Liver (tissue), 3 donors: Measurements from ENCODE around the gene EIPR1.

Source experiments
- EGR1 ChIP-seq, 2 donors: IDR thresholded peaks; 2 replicates each; pipeline ENCODE4 v1.6.1; 2016 to 2018; ENCODE audit warnings: antibody characterized with exemption in 2 of 2, low read depth in 2 of 2
- GABPA ChIP-seq, 2 donors: IDR thresholded peaks in 1 of 2; conservative IDR thresholded peaks in 1 of 2; 2 replicates each; pipeline ENCODE4 v1.6.1; 2016; ENCODE audit warnings: antibody characterized with exemption in 2 of 2, mild to moderate bottlenecking in 1 of 2, moderate library complexity in 1 of 2
- RAD21 ChIP-seq, 2 donors: IDR thresholded peaks; 2 replicates each; pipeline ENCODE4 v1.6.1; 2016; ENCODE audit warnings: antibody characterized with exemption in 2 of 2, mild to moderate bottlenecking in 2 of 2
- TF ChIP-seq, protein P1 (sequence below): fragments of 150-350 bp; IDR thresholded peaks from 2 replicates; pipeline ENCODE4 v1.5.1; 2017; ENCODE audit warnings: improper control_type of control experiment, low read depth, low read length; ENCODE audit not compliant: missing input control
- TF ChIP-seq, protein P2 (sequence below): IDR thresholded peaks from 2 replicates; pipeline ENCODE4 v1.6.1; 2016; ENCODE audit warnings: antibody characterized with exemption
- TF ChIP-seq, protein P3 (sequence below): IDR thresholded peaks from 2 replicates; pipeline ENCODE4 v1.6.1; 2016; ENCODE audit warnings: antibody characterized with exemption
- donor health status: healthy.
- donor health status: healthy.

DNA sequence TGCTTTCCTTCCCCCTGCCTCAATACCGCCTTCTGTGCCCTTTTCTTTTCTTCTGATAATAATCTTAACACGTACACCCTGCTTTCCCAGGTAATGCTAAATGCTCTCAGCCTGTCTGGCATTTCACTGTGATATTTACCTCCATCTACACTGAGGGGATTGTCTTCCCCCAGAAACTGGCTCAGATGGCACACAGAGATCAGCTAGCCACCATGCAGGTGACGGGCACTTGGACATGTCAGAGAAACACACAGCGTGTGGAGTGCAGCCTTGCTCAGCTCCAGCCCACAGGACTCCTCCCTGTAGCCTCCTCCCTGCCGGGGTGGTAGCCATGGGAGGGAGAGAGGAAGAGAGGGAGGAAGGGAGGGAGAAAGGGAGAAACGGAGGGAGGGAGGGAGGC, 131.2 kb downstream of the EIPR1 start:
- TF ChIP-seq, protein P1, sequence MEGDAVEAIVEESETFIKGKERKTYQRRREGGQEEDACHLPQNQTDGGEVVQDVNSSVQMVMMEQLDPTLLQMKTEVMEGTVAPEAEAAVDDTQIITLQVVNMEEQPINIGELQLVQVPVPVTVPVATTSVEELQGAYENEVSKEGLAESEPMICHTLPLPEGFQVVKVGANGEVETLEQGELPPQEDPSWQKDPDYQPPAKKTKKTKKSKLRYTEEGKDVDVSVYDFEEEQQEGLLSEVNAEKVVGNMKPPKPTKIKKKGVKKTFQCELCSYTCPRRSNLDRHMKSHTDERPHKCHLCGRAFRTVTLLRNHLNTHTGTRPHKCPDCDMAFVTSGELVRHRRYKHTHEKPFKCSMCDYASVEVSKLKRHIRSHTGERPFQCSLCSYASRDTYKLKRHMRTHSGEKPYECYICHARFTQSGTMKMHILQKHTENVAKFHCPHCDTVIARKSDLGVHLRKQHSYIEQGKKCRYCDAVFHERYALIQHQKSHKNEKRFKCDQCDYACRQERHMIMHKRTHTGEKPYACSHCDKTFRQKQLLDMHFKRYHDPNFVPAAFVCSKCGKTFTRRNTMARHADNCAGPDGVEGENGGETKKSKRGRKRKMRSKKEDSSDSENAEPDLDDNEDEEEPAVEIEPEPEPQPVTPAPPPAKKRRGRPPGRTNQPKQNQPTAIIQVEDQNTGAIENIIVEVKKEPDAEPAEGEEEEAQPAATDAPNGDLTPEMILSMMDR: no peak
- TF ChIP-seq RAD21 (IDR thresholded peaks at IDR 0.05) (no peak), EGR1 (IDR thresholded peaks at IDR 0.05; ENCODE audit: low read depth in 2 of 2) (no peak), GABPA (IDR thresholded peaks at IDR 0.05 in 1 of 2, conservative IDR thresholded peaks at IDR 0.05 in 1 of 2) (no peak)
- TF ChIP-seq, protein P2, sequence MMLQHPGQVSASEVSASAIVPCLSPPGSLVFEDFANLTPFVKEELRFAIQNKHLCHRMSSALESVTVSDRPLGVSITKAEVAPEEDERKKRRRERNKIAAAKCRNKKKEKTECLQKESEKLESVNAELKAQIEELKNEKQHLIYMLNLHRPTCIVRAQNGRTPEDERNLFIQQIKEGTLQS: no peak
- TF ChIP-seq, protein P3, sequence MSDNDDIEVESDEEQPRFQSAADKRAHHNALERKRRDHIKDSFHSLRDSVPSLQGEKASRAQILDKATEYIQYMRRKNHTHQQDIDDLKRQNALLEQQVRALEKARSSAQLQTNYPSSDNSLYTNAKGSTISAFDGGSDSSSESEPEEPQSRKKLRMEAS: no peak
